ENCODE measurements around the gene TRANK1. TPM values are rescaled to one million over a fixed set of nuclear protein-coding genes. Genes with fewer than 3 reads are reported as not detected.

The TRANK1 gene
- total and polyA plus RNA-seq, 2 of the 8 experiments (the other 6 are each of a cell fraction or from before 2014, with no cell fraction given): 2.9 to 8.8 TPM

GRCh38 chr3:36919439-36920160 is 25.3 kb downstream of the TRANK1 start:
- Histone ChIP-seq H4K20me1 (replicated peaks in 1 of 2; ENCODE audit: control insufficient read depth in 1 of 2, insufficient read depth in 2 of 2, low read length in 2 of 2) (no peaks in the 10 kb centered on the region), H2BK5ac (ENCODE audit: low read depth, low read length) (no peak overlapping the region), H4K91ac (replicated peaks; ENCODE audit: insufficient read length, low read length) (no peak overlapping the region), H3K14ac (ENCODE audit: insufficient read length) (no peak overlapping the region), H2BK12ac (ENCODE audit: low read depth, low read length) (no peak overlapping the region), H4K5ac (ENCODE audit: insufficient read length, low read depth, low read length) (no peak overlapping the region), H3K23ac (ENCODE audit: insufficient read length) (no peak overlapping the region), H3K56ac (replicated peaks; ENCODE audit: insufficient read length, low read depth, low read length) (no peak overlapping the region), H3K9ac (replicated peaks in 1 of 4; ENCODE audit: extremely low read depth in 1 of 4, low read depth in 3 of 4, low read length in 3 of 4) (no peak overlapping the region), H3K27ac (ENCODE audit: low read depth, low read length) (no peak overlapping the region), H2AK5ac (ENCODE audit: low read depth, low read length) (no peak overlapping the region), H3K9me3 (ENCODE audit: insufficient read depth in 2 of 2, low read depth in 1 of 2, low read length in 1 of 2) (no peaks in the 10 kb centered on the region), H3K4me3 (ENCODE audit: extremely low read depth in 1 of 4, insufficient read depth in 2 of 4, low read depth in 3 of 4, low read length in 4 of 4) (no peak overlapping the region), H3K79me2 (ENCODE audit: control insufficient read depth in 1 of 2, insufficient read depth in 2 of 2, low read length in 2 of 2) (no peaks in the 10 kb centered on the region), H3K23me2 (ENCODE audit: low read depth, low read length) (no peaks in the 10 kb centered on the region), H2BK15ac (ENCODE audit: low read length) (no peak overlapping the region), H2BK120ac (replicated peaks; ENCODE audit: low read depth, low read length) (no peak overlapping the region), H3K79me1 (ENCODE audit: low read depth, low read length) (no peaks in the 10 kb centered on the region), H3K18ac (ENCODE audit: extremely low read depth, low read length) (no peak overlapping the region), H3K4me2 (ENCODE audit: insufficient read depth in 1 of 2, low read depth in 2 of 2, low read length in 2 of 2) (no peak overlapping the region), H3K4me1 (replicated peaks in 1 of 4; ENCODE audit: control insufficient read depth in 3 of 4, insufficient read depth in 4 of 4, low read length in 3 of 4) (peaks cover 0 to 1% (median 0%) of the 10 kb centered on the region in 4 experiments; a peak in 1 of 7 replicates), H3K27me3 (replicated peaks in 1 of 4; ENCODE audit: control insufficient read depth in 3 of 4, extremely low read depth in 1 of 4, insufficient read depth in 3 of 4, low read length in 3 of 4) (no peaks in the 10 kb centered on the region), H2BK20ac (ENCODE audit: low read length) (no peak overlapping the region), H2AFZ (ENCODE audit: low read length) (no peak overlapping the region), H3K36me3 (ENCODE audit: control insufficient read depth in 2 of 4, insufficient read depth in 4 of 4, low read length in 3 of 4) (no peaks in the 10 kb centered on the region), H3K4ac (replicated peaks; ENCODE audit: insufficient read length, low read depth, low read length) (no peak overlapping the region), H4K8ac (ENCODE audit: extremely low read depth, insufficient read depth, low read length) (no peak overlapping the region)
- TF ChIP-seq RXRA (IDR thresholded peaks at IDR 0.05; ENCODE audit: insufficient read depth, low read depth, low read length): no peak
- no peak for TF ChIP-seq MAFK (IDR thresholded peaks at IDR 0.05; ENCODE audit: low read depth, low read length)
- TF ChIP-seq KDM1A (IDR thresholded peaks at IDR 0.05; ENCODE audit: borderline replicate concordance, low read length): no peak
- TF ChIP-seq BACH1 (IDR thresholded peaks at IDR 0.05; ENCODE audit: low read length): no peak
- no peak for TF ChIP-seq KDM5A (IDR thresholded peaks at IDR 0.05; ENCODE audit: low read length)
- no peak for TF ChIP-seq TCF12 (IDR thresholded peaks at IDR 0.05; ENCODE audit: low read depth, low read length)
- TF ChIP-seq CTBP2 (IDR thresholded peaks at IDR 0.05; ENCODE audit: borderline replicate concordance, insufficient read depth, insufficient read length, low read length): no peak
- no peak for TF ChIP-seq GABPA (IDR thresholded peaks at IDR 0.05; ENCODE audit: borderline replicate concordance, insufficient read depth, low read length)
- no peak for TF ChIP-seq SP1 (IDR thresholded peaks at IDR 0.05; ENCODE audit: low read depth, low read length)
- TF ChIP-seq RNF2 (IDR thresholded peaks at IDR 0.05; ENCODE audit: borderline replicate concordance, low read depth, low read length, missing control alignments, poor library complexity, severe bottlenecking): no peak
- DNase-seq (ENCODE audit: low read depth in 1 of 2, low spot score in 2 of 2): no peak
- FAIRE-seq: no peak
- WGBS, 2 experiments (ENCODE audit: extremely low coverage in 1 of 2, insufficient coverage in 1 of 2, insufficient read length in 1 of 2, insufficient replicate concordance in 2 of 2, low coverage in 1 of 2, low lambda C conversion rate in 2 of 2, missing lambda C conversion rate in 1 of 2): 94% methylated on average over 4 of the region's 4 CpGs; no CpG with 5 or more reads in 1 of the 2 experiments
- ChIA-PET CTCF (ENCODE audit: partially characterized antibody) (interaction anchor here (0.7 to 7.7 kb wide), 4 partner anchors 7 to 83 kb away, joined by 3 to 62 read pairs (median 26); no protein-coding TSS in a partner anchor), POLR2A (ENCODE audit: partially characterized antibody) (no interaction called here)

Measured in H1 (cell line).